ENCODE results near the gene WT1.

WT1 gene

DNA sequence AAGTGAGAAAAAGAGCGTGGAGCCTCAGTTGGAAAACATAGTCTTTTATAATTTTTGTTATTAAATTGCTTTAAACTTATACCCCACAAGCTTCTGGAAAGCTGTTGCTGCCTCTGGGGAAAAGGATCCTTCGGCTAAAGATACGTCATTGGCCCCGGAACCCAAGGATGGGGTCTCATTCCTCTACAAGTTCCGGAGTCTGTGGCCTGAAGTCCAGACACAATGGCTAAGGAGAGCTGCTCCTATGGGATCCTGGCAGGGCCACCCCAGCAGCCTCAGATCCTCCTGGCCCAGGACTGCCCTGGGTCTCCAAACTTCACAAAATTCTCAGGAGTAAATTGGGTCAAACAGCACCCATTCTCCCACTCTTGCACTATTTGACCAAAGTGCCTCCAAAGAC lies 5.9 kb downstream of the WT1 start:
- H3K4me3 ChIP-seq (ENCODE audit: low read length), result no peak overlapping the region
- TF ChIP-seq, protein P1, sequence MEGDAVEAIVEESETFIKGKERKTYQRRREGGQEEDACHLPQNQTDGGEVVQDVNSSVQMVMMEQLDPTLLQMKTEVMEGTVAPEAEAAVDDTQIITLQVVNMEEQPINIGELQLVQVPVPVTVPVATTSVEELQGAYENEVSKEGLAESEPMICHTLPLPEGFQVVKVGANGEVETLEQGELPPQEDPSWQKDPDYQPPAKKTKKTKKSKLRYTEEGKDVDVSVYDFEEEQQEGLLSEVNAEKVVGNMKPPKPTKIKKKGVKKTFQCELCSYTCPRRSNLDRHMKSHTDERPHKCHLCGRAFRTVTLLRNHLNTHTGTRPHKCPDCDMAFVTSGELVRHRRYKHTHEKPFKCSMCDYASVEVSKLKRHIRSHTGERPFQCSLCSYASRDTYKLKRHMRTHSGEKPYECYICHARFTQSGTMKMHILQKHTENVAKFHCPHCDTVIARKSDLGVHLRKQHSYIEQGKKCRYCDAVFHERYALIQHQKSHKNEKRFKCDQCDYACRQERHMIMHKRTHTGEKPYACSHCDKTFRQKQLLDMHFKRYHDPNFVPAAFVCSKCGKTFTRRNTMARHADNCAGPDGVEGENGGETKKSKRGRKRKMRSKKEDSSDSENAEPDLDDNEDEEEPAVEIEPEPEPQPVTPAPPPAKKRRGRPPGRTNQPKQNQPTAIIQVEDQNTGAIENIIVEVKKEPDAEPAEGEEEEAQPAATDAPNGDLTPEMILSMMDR (IDR thresholded peaks at IDR 0.05; ENCODE audit: insufficient read depth, low read depth, low read length, missing control alignments), result no peak
- DNase-seq (ENCODE audit: low read depth), result no peak

DNA sequence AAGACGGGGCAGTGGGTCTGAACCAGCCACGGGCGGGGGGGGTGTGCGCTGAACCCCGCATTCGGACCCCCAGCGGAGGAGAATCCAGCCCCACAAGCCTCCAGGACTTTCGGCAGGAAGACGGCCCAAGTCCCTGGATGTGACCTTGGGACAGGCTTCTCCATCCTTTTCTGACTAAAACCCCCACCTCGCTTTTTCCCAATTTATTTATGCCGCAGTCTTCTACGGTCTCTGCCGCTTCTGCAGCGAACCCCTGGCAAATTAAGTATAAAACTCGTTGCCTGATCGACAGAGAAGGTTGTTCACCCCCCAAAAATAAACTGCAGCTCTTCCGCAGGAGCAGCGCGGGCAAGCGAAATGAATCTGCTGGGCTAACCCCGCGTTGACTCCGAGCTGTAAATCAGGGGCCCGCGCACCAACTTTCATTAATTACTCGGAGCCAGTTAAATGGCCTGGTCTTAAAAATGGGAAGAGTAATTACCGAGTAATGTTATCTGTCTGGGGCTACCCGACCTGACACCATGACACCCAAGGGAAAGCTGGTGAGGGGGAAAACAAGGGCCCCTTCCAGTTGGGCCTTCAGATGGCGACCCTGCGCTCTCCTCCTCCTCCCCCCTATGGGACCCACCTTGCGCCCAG lies 6.6 kb downstream of the WT1 start:
- H3K4me3 ChIP-seq (ENCODE audit: low read length), result no peak overlapping the region
- TF ChIP-seq, protein P1 (IDR thresholded peaks at IDR 0.05; ENCODE audit: insufficient read depth, low read depth, low read length, missing control alignments), result no peak
- no peak for DNase-seq (ENCODE audit: low read depth)

DNA sequence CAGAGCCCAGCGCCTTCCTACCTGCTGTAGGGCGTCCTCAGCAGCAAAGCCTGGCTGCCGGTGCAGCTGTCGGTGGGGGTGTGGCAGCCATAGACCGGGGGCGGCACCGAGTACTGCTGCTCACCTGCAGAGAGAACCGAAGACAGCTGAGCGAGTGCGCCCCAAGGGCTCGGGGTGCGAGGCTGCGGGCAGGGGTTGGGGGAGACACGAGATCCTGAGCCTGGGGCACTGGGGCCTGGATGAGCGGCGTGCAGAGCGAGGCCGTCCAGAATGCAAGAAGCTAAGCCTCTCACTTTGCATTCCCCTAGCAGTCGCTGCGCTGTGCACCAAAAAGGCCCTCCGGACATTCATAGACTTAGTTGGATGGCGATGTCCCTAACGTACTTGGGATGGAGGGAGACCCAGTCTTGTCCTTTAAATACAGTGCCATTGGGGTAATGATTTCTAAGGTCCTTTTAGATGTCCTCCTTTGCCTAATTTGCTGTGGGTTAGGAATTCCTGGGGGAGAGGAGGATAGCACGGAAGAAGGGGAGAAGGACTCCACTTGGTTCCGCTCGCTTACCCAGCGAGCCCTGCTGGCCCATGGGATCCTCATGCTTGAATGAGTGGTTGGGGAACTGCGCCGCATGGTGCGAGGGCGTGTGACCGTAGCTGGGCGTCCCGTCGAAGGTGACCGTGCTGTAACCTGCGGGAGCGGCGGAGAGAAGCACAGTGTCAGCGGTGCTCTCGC lies 7.2 kb downstream of the WT1 start:
- TF ChIP-seq, protein P1 (IDR thresholded peaks at IDR 0.05; ENCODE audit: insufficient read depth, low read depth, low read length, missing control alignments), result no peak
- no peak for DNase-seq (ENCODE audit: low read depth)
- no peak overlapping the region for H3K4me3 ChIP-seq (ENCODE audit: low read length)

DNA sequence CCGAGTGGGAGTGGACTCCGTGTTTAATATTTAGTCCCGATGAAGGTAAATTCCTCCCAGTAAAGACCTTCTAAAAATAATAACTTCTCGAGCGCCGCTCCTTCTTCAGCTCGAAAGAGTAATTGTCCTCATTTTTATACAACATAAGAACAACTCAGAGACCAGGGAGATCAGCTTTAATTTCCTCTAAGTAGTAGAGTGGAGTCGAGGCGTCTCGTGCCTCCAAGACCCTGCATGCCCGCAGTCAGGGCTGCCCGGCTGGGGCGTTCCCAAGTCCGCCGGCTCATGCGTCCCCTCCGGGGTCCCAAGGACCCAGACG lies 7.8 kb downstream of the WT1 start:
- TF ChIP-seq, protein P1 (IDR thresholded peaks at IDR 0.05; ENCODE audit: insufficient read depth, low read depth, low read length, missing control alignments), result no peak
- H3K4me3 ChIP-seq (ENCODE audit: low read length), result no peak overlapping the region
- DNase-seq (ENCODE audit: low read depth), result no peak

DNA sequence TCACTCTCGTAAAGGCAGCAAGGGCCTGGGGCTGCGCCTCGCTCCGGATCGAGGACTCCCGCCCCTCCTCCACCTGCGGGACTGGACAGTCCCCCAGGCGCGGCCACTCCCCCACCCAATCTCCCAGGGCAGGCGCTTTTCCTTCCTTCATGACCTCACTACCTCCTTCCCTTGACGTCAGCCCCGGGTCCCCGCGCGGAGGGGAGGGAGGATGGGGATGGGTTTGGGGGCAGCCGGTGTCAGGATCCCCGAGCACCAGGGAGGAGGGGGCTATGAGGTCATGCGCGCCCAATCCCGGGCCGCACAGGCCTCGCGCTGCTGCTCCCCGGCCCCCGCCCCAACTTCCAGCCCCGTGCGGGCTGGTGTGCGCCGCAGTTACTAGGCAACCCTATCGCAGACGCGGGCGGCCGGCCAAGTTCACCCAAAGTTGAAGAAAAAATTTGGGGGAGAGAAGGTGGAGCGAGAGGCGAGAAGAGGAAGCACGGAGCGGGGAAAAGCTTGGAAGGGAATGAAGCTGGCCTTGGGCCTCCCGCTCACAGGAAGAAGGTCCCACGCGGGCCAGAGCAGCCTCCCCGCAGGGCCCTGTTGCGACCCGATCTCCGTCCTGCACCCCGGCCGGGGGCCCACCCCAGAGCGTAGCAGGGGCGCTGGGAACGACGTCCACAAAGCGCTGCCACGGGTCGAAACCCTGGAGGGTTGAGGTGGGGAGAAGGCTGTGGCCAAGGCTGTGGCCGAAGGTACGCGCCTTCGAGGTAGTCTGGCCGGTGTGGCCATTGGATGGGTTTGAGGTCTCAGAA lies 8.3 kb downstream of the WT1 start:
- no peak overlapping the region for H3K4me3 ChIP-seq (ENCODE audit: low read length)
- TF ChIP-seq, protein P1 (IDR thresholded peaks at IDR 0.05; ENCODE audit: insufficient read depth, low read depth, low read length, missing control alignments), result no peak
- DNase-seq (ENCODE audit: low read depth), result no peak

DNA sequence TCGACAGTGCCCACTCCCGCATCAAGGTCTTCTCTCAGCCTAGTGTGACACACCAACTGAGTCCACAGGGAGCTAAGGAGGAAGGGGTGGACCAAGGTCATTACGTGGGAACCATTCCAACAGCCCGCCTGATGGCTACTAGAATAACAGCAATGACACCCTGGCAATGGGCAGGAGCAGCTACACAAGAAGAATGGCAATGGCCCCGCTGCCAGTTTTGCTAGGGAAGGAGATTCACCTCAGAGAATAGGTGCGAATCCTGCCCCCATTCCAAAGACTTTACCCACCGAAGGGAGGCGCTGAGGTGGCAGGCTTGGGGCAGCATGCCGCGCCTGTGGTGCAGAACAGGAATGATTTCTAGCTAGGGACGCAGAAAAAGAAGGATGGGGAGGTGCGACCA lies 9.1 kb downstream of the WT1 start:
- DNase-seq (ENCODE audit: low read depth), result no peak
- TF ChIP-seq, protein P1 (IDR thresholded peaks at IDR 0.05; ENCODE audit: insufficient read depth, low read depth, low read length, missing control alignments), result no peak

More for the DNA sequence above, 9.1 kb downstream of the WT1 start:
- H3K4me3 ChIP-seq (ENCODE audit: low read length), result no peak overlapping the region

Measured in epithelial cell of esophagus (primary cell).